ENCODE measurements around the gene COL28A1. TPM values are rescaled to one million over a fixed set of nuclear protein-coding genes. Genes with fewer than 3 reads are reported as not detected.

Gene COL28A1
- total and polyA plus RNA-seq, 2 donors: 5.3 to 9.7 TPM

- no peak for DNase-seq (ENCODE audit: extremely low spot score)
- Histone ChIP-seq H3K4me1 (ENCODE audit: insufficient read depth) (no peaks in the 10 kb centered on the region), H3K36me3 (ENCODE audit: insufficient read depth) (no peaks in the 10 kb centered on the region), H3K4me3 (ENCODE audit: low read depth, low read length) (no peak overlapping the region), H3K27ac (ENCODE audit: low read depth) (no peak overlapping the region)
- WGBS: 88% methylated on average over 7 of the region's 7 CpGs
Observed at GRCh38 chr7:7425321-7425720, 110.4 kb downstream of the COL28A1 start.

DNA sequence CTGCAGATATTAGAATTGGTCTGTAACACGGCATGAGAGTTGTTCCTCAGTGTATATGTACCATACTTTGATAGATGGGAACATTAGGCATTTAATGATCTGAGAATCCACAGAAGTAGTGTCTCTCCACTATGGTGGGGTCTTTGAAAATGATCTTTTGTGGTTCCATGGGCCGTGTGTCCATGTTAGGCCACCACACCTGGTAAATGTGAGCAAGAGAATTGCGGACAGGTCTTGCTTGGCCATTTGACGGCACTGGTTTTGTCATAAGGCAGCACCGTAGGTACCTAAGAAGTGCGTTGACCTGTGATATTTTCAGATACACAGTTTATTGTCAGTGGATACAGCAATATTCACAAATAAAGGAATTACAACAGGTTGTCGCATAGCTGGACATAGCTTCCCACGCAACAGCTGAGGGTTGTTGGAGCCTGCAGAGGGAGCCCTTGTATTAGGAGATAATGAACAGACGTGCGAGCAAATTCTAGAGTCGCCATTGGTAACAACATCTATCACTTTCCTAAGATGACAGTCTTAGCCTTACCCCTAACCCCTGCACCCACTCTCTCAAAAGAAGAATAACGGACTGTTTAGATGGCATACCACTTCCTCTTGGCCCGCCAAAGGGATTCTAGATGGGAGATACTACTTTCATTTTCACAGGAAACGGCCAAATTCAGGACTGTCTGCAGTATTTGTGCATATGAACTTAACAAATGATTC, 111.4 kb downstream of the COL28A1 start:
- no peaks in the 10 kb centered on the region for H3K4me1 ChIP-seq (ENCODE audit: insufficient read depth)
- peak; percentile 62 for DNase-seq (ENCODE audit: extremely low spot score)
- peak overlapping the region; percentile 60 for H3K4me3 ChIP-seq (ENCODE audit: low read depth, low read length)
- H3K27ac ChIP-seq (ENCODE audit: low read depth): no peak overlapping the region
- WGBS: 31% methylated on average over 14 of the region's 14 CpGs
- H3K36me3 ChIP-seq (ENCODE audit: insufficient read depth): no peaks in the 10 kb centered on the region

DNA sequence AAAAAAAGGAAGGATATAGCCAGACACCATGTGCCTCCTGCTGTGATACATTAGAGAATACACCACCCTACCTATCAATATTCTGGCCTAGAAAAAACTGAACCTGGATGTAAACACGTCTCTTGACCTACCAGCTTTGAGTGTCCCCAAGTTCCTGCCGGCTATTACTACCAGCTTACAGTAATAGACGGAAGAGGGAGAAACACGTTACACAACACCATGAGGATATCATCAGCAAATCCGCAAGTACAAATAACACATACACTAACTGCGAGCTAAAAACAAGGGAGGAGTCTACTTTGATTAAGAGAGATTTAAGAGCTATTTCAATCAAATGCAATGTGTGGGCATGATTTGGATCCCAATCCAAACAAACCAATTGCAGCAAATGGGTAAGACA, 113.0 kb downstream of the COL28A1 start:
- 75% methylated on average over 6 of the region's 6 CpGs for WGBS

GRCh38 chr7:7421826-7422225, 113.8 kb downstream of the COL28A1 start:
- 86% methylated on average over 2 of the region's 2 CpGs for WGBS
- no peaks in the 10 kb centered on the region for H3K4me1 ChIP-seq (ENCODE audit: insufficient read depth)
- no peak overlapping the region for H3K4me3 ChIP-seq (ENCODE audit: low read depth, low read length)
- no peaks in the 10 kb centered on the region for H3K36me3 ChIP-seq (ENCODE audit: insufficient read depth)
- no peak for DNase-seq (ENCODE audit: extremely low spot score)
- no peak overlapping the region for H3K27ac ChIP-seq (ENCODE audit: low read depth)

More for the DNA sequence above, 113.0 kb downstream of the COL28A1 start:
- no peak for DNase-seq (ENCODE audit: extremely low spot score)
- Histone ChIP-seq H3K4me3 (ENCODE audit: low read depth, low read length) (no peak overlapping the region), H3K4me1 (ENCODE audit: insufficient read depth) (no peaks in the 10 kb centered on the region), H3K27ac (ENCODE audit: low read depth) (no peak overlapping the region), H3K36me3 (ENCODE audit: insufficient read depth) (no peaks in the 10 kb centered on the region)

GRCh38 chr7:7418997-7419396, 116.7 kb downstream of the COL28A1 start:
- H3K36me3 ChIP-seq (ENCODE audit: insufficient read depth): no peaks in the 10 kb centered on the region
- 94% methylated on average over 2 of the region's 2 CpGs for WGBS
- H3K27ac ChIP-seq (ENCODE audit: low read depth): no peak overlapping the region
- H3K4me3 ChIP-seq (ENCODE audit: low read depth, low read length): no peak overlapping the region
- H3K4me1 ChIP-seq (ENCODE audit: insufficient read depth): no peaks in the 10 kb centered on the region
- no peak for DNase-seq (ENCODE audit: extremely low spot score)

GRCh38 chr7:7417851-7418250, 117.8 kb downstream of the COL28A1 start:
- no peaks in the 10 kb centered on the region for H3K36me3 ChIP-seq (ENCODE audit: insufficient read depth)
- H3K27ac ChIP-seq (ENCODE audit: low read depth): no peak overlapping the region
- H3K4me1 ChIP-seq (ENCODE audit: insufficient read depth): no peaks in the 10 kb centered on the region
- no peak overlapping the region for H3K4me3 ChIP-seq (ENCODE audit: low read depth, low read length)
- no peak for DNase-seq (ENCODE audit: extremely low spot score)
- 91% methylated on average over 3 of the region's 3 CpGs for WGBS

DNA sequence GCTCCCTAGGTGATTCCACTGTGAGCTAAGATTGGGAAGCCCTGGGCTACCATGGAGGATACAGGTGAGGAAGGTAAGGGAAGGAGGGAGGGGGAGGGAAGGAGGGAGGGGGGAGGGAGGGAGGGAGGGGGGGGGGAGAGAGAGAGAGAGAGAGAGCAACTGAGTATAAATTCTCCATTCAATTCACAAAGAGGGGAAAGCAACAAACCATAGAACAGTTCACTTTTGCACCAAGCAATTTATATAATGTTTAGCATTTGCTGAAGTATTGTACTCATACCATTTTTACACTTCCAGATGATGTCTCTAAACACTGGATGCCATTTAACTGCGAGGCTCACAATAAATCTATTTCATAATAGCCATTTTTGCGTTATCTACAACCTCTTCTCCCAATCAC, 118.3 kb downstream of the COL28A1 start:
- Histone ChIP-seq H3K4me3 (ENCODE audit: low read depth, low read length) (no peak overlapping the region), H3K27ac (ENCODE audit: low read depth) (no peak overlapping the region), H3K4me1 (ENCODE audit: insufficient read depth) (no peaks in the 10 kb centered on the region), H3K36me3 (ENCODE audit: insufficient read depth) (no peaks in the 10 kb centered on the region)
- DNase-seq (ENCODE audit: extremely low spot score): no peak
- WGBS: 84% methylated on average over 2 of the region's 2 CpGs

DNA sequence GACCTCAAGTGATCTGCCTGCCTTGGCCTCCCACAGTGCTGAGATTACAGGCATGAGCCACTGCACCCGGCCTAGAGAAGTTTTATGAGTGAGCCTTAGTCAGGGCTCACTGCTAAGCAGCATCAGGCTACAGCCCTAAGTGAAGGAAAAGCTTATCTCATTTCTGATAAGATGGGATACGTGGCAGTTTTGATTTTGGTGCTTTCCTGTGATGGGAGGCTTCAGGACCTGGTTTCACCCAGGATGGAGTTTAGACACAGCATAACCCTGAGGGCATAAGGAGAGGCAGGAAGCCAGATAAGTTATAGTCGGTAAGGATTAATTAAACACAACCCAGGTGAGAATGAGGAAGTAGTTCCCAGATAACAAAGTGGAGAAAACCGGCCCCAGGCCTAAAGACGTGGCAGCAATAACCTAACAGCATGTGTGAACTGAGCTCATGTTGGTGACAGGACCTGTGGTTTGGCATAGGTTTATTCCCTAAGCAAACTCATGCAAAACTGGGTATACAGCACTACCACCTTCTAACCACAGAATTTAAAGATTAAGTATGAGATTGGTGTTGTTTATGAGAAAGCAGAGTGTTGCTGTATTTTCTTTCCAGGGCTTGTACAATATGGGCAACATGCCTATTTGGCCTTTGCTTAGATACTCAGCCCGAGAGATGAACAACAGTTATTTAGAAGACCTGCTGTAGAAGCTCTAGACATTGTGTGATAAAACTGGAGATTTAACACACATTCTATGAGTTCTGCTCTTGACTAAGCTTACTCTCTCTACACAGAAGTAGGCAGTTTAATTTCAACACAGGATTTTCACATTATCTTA, 119.4 kb downstream of the COL28A1 start:
- DNase-seq (ENCODE audit: extremely low spot score): no peak
- 27% methylated on average over 6 of the region's 6 CpGs for whole genome bisulfite sequencing
- Histone ChIP-seq H3K27ac (ENCODE audit: low read depth) (no peak overlapping the region), H3K36me3 (ENCODE audit: insufficient read depth) (no peaks in the 10 kb centered on the region), H3K4me3 (ENCODE audit: low read depth, low read length) (no peak overlapping the region), H3K4me1 (ENCODE audit: insufficient read depth) (no peaks in the 10 kb centered on the region)

DNA sequence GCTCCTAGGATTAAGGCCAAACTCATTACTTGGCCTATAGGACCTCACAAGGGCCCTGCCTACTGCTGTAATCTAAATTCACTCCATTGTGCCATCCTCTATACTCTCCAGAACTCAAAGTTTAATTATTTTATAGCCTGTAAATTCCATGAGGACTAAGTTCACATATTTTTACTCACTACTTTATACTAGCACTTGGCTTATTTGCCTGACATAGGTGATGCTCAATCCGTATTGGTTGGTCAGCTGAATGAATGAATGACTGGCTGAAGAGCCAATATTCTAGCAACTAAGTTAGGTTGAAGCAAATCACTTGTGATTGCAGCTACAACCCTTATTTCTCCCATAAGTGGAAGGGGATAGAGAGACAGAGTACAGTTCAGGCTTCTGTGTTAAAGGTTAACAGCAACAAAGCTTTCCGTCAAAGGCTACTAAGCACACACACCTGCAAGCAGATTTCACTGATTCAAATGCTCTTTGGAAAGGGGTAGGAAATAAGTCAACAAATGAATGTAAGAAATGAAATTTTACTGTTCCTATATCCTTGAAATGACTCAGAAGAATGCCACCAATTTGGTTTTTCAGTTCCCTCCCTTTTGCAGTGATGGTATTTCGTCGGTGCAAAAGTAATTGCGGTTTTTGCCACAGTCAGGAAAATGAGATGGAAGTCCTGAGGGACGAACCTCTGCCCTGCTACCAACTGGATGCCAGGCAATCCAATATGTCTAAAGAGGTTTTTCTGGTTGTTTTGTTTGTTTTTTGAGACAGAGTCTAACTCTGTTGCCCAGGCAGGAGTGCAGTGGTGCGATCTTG, 120.7 kb downstream of the COL28A1 start:
- H3K4me1 ChIP-seq (ENCODE audit: insufficient read depth): no peaks in the 10 kb centered on the region
- no peaks in the 10 kb centered on the region for H3K36me3 ChIP-seq (ENCODE audit: insufficient read depth)
- H3K27ac ChIP-seq (ENCODE audit: low read depth): no peak overlapping the region
- H3K4me3 ChIP-seq (ENCODE audit: low read depth, low read length): no peak overlapping the region
- 93% methylated on average over 7 of the region's 7 CpGs for WGBS
- no peak for DNase-seq (ENCODE audit: extremely low spot score)

DNA sequence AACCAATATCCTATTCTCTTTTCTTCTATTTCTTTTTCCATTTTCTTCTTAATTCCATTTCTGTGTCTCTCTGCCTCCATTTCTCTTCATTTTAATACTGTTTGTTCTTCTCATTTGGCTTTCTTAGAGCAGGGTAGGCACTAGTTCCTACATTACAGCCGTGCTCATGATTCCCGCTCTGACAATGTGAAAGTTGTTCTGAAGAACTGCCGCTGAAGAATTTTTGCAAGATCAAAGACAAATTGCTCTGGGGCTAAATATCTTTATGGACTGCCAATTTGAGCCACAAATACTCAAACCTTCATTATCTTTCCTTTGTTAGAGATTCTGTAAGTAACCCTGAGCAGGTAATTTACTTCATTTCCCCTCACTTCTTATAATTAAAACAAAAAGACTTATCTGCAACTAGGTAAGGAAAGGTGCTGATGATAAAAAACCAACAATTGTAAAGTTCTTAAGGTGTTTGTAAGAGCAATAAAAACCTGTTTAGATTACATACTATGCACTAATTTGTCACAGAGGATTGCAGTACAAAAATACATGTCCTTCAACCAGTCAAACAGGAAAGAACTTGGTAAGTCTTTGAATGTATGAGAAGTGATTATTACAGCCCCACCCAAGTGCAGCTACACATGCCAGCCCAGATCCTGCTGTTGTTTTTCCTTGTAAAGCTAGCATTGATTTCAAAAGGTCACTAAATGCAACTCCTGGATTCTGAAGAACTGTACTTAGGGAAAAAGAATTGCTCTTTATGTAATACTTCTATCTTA, 127.5 kb downstream of the COL28A1 start:
- H3K36me3 ChIP-seq (ENCODE audit: insufficient read depth): no peaks in the 10 kb centered on the region
- no peak overlapping the region for H3K27ac ChIP-seq (ENCODE audit: low read depth)
- H3K4me3 ChIP-seq (ENCODE audit: low read depth, low read length): no peak overlapping the region
- no peak for DNase-seq (ENCODE audit: extremely low spot score)
- 67% methylated on average over 3 of the region's 3 CpGs for WGBS
- no peaks in the 10 kb centered on the region for H3K4me1 ChIP-seq (ENCODE audit: insufficient read depth)

GRCh38 chr7:7405461-7405860, 130.2 kb downstream of the COL28A1 start:
- Histone ChIP-seq H3K4me3 (ENCODE audit: low read depth, low read length) (no peak overlapping the region), H3K27ac (ENCODE audit: low read depth) (no peak overlapping the region), H3K36me3 (ENCODE audit: insufficient read depth) (no peaks in the 10 kb centered on the region), H3K4me1 (ENCODE audit: insufficient read depth) (no peaks in the 10 kb centered on the region)
- no peak for DNase-seq (ENCODE audit: extremely low spot score)

- DNase-seq (ENCODE audit: extremely low spot score): no peak
- 48% methylated on average over 2 of the region's 2 CpGs for WGBS
- no peak overlapping the region for H3K27ac ChIP-seq (ENCODE audit: low read depth)
Observed at GRCh38 chr7:7399707-7400106, 136.0 kb downstream of the COL28A1 start.

GRCh38 chr7:7395785-7396184, 139.9 kb downstream of the COL28A1 start:
- no peak overlapping the region for H3K4me3 ChIP-seq (ENCODE audit: low read depth, low read length)
- no peak for DNase-seq (ENCODE audit: extremely low spot score)
- WGBS: 73% methylated on average over 4 of the region's 4 CpGs
- no peaks in the 10 kb centered on the region for H3K36me3 ChIP-seq (ENCODE audit: insufficient read depth)
- no peak overlapping the region for H3K27ac ChIP-seq (ENCODE audit: low read depth)
- H3K4me1 ChIP-seq (ENCODE audit: insufficient read depth): no peaks in the 10 kb centered on the region

More at GRCh38 chr7:7399707-7400106, 136.0 kb downstream of the COL28A1 start:
- no peaks in the 10 kb centered on the region for H3K36me3 ChIP-seq (ENCODE audit: insufficient read depth)
- H3K4me1 ChIP-seq (ENCODE audit: insufficient read depth): no peaks in the 10 kb centered on the region
- no peak overlapping the region for H3K4me3 ChIP-seq (ENCODE audit: low read depth, low read length)

Measured in urinary bladder (tissue), 4 donors.